HG02943 (cell line): Measurements from ENCODE around the gene MORN4.
"Not testable (repeated sequence)": the region's sequence is repeated elsewhere in the genome, so short reads cannot be mapped to it uniquely, and the experiment has no call there.

Source experiments
- ATAC-seq: cut with Tn5 transposase; IDR thresholded peaks from one replicate; pipeline ENCODE4 v1.9.1; 2021; ENCODE audit warnings: mild to moderate bottlenecking, low read depth, moderate library complexity; ENCODE audit not compliant: unreplicated experiment

MORN4 gene

DNA sequence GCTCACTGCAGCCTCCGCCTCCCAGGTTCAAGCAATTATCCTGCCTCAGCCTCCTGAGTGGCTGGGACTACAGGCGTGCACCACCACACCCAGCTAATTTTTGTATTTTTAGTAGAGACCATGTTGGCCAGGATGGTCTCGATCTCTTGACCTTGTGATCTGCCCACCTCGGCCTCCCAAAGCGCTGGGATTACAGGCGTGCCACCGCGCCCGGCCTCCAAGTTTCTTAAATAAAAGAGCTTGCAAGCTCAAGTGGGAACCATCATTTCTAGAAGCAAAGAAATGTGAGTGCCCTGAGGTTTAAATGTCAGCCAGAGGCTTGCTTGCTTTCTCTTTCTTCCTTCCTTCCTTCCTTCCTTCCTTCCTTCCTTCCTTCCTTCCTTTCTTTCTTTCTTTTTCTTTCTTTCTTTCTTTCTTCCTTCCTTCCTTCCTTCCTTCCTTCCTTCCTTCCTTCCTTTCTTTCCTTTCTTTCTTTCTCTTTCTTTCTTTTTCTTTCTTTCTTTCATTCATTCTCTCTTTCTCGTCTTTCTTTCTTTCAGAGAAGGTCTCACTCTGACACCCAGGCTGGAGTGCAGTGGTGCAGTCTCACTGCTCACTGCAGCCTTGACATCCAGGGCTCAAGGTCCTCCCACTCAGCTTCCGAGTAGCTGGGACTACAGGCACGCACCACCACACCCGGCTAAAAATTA lies 9.3 kb upstream of the MORN4 start:
- not testable (repeated sequence) for ATAC-seq

GRCh38 chr10:97640868-97641811 lies 7.8 kb upstream of the MORN4 start:
- peak; percentile 28 for ATAC-seq

DNA sequence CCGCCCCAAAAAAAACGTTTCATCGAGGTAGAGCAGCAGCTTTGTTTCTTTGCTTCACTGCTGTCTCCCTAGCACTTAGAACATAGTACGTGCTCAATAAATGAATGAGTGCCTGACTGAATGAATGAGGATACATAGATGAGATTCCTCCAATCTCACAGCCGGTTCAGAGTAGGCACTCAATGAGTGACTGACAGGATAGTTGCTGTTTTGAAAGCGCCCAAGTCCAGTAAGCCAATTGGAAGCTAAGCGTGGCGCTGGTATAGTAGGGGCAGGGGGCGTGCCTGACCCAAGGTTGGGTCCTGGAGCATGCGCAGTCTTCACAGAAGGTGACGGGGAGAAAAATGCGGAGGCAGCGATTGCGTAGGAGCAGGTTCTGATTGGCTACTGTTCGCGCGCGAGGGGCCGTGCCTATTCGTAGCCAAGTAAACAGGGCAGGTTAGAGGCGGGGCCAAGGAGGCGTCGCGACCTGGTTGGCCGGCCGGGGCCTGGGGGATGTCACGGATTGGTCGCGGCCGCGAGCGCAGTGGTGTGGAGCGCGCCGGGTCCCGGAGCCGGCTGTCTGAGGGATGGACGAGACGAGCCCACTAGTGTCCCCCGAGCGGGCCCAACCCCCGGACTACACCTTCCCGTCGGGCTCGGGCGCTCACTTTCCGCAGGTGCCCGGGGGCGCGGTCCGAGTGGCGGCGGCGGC lies 7.0 kb upstream of the MORN4 start, which contains the start of gene PI4K2A:
Gene PI4K2A (plus strand): TSS at position 498 of the 694 bp plus-strand sequence. CDS start 72 bp downstream, at position 570.
- ATAC-seq: peak; percentile 98

- ATAC-seq: not testable (repeated sequence)
Observed at GRCh38 chr10:97639090-97639489, 5.8 kb upstream of the MORN4 start.

- no peak for ATAC-seq
Observed at GRCh38 chr10:97635577-97635976, 2.3 kb upstream of the MORN4 start.

DNA sequence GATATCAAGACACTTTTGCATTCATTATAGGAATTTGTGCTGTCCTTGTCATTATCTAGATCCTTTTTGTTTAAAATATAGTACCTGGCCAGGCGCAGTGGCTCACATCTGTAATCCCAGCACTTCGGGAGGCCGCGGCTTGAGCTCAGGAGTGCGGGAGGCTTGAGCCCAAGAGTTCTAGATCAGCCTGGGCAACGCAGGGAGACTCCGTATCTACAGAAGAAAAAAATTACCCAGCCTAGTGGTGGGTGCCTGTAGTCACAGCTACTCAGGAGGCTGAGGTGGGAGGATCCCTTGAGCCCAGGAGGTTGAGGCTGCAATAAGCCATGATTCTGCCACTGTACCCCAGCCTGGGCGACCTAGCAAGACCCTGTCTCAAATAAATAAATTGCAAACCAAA lies 621 bp upstream of the MORN4 start:
- ATAC-seq: no peak

DNA sequence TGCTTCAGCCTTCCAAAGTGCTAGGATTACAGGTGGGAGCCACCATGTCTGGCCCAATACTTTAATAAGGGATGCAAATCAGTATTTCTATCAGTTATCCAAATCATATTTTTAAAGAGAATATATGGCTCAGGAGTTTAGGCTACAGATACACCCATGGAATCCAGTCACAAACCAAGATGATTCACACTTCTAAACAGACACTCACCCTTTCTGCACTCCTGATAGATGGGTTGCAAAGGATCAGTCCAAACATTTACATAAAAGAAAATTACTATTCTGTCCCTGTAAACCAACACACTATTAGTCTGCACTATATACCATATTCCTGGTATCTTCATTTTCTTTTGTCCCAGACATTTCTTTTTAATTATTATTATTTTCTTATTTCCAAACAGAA lies 2.2 kb downstream of the MORN4 start:
- no peak for ATAC-seq

DNA sequence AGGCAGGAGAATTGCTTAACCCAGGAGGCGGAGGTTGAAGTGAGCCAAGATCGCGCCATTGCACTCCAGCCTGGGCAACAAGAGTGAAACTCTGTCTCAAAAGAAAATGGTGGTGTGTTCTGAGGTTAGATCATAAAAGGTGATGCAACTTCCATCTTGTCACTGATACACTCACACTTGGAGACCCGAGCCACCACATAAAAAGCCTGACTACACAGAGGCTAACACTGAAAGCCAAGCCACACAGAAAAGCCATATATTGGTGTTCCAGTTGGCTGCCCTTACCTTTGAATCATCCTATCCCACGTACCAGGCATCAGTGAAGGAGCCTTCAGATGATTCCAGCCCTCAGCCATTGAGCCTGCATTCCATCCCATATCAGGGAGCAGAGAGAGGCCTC lies 4.0 kb downstream of the MORN4 start:
- ATAC-seq: no peak

- ATAC-seq: no peak
Observed at GRCh38 chr10:97628228-97628627, 5.1 kb downstream of the MORN4 start.

GRCh38 chr10:97627731-97628130 lies 5.6 kb downstream of the MORN4 start:
- no peak for ATAC-seq

GRCh38 chr10:97623277-97623676 lies 10.0 kb downstream of the MORN4 start:
- no peak for ATAC-seq

DNA sequence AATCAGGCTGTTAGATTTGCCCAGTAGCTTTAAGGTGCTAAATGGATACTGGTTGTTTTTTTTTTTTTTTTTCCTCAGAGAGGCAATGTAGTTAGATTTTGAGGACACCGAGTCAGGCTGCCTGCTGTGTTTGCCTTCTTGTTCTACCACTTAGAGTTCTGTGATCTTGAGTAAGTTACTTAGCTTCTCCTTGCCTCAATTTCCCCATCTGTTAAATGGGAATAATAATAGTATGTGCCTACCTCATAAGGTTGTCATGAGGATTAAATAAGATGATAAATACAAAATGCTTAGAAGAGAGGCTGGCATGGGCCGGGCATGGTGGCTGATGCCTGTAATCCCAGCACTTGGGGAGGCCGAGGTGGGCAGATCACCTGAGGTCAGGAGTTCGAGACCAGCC lies 14.6 kb downstream of the MORN4 start:
- no peak for ATAC-seq

GRCh38 chr10:97618285-97618684 lies 15.0 kb downstream of the MORN4 start:
- no peak for ATAC-seq

DNA sequence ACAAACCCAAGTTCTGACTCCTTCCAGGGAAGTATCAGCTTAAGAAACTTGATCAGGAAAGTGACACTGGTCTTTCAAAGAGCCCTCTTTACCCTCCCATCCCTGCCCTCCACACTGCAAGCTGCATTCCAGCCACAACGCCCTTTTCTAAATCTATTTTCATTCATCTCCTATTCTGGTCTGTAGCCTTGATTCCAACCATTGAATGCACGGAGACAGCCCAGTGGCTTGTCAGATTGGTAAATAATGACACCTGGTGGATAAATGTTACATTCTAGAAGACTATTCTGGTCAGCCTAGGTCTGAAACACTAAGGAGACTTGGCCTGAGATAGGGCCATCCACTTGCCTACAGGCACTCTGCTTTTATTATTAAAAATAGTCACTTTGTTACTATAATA lies 20.9 kb downstream of the MORN4 start:
- no peak for ATAC-seq

DNA sequence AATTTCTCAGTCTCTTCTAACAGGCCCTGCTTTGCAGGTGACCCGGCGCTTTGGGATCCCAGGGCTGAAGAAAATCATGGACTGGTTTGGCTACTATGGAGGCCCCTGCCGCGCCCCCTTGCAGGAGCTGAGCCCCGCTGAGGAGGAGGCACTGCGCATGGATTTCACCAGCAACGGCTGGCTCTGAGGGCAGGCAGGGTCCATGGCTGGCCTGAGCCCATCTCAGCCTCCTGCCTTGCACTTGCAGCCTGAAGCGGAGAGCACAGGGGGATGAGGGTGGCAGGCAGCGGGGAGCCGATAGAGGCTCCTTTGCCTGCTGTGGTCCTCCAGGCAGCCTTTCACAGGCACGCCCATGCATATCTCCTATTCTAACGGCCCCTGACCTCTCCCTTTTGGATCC lies 21.8 kb downstream of the MORN4 start:
- no peak for ATAC-seq

GRCh38 chr10:97608991-97609561 lies 24.2 kb downstream of the MORN4 start:
- ATAC-seq: no peak

DNA sequence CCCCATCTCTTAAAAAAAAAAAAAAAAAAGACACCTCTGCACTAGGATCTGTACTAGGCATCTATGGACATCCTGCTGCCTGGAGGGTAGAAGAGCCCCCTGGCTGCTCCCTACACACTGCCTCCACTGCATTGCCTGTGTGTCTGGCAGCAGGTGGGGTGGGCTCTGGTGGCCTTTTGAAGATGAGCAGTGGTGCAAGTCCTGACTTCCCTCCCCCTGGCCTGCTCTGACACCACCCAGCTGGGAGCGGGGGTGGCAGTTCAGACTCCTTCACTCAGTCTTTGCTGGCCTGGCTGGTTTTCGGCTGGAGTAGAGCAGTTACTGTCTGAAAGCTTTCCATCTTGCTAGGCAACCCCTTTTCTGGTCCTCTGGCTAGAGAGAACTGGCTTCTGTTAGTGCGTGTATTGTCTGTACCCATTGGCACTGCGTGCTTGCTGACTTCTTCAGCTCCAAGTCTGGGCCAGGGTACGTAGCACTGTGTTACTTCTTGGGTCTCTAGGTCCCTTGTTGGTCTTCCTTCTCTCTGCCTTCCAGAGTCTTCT lies 26.1 kb downstream of the MORN4 start:
- ATAC-seq: no peak

DNA sequence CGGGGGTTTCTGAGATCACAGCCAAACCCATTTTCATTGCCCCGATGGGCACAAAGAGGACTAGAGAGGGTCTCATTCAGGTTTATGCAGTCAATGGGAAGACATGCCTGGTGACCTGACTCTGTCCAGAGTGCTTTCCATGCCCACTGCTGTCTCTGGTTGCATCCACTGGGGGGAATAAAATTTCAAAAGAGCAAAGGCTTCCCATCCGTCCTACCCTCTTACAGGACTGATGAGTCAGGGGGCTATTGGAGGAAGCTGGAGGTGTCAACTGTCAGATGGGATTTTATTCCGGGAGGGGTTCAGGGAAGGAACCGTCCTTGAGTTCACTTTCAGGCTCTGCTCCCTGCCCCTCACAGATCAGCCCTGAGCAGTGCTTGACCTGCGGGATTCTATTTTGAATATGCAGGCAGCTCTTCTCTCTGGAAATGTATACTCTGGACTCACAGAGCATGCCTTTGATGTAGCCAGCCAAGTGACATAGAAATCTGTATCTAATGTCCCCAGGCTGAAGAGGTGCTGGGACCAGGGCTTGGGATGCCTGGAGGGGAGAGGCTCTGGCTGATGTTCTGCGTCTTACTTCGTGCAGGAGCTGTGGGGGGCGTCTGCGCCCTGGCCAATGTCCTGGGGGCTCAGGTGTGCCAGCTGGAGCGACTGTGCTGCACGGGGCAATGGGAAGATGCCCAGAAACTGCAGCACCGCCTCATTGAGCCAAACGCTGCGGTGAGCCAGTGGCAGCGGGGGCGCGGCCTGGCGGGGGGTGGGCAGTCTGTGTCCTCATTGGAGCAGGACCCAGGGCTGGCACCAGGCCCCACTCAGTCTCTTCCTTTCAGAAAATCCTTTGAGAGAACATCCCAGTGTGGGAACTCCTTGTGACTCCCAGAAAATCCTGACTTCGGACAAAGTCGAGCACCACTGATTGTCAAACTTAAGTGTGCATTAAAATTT lies 31.8 kb downstream of the MORN4 start:
- no peak for ATAC-seq

GRCh38 chr10:97600616-97601015 lies 32.7 kb downstream of the MORN4 start:
- no peak for ATAC-seq
